HepG2 (cell line): ENCODE data around the gene ACSL3. TPM values are rescaled to one million over a fixed set of nuclear protein-coding genes. Genes with fewer than 3 reads are reported as not detected.

Experiments used
- AGO1 ChIP-seq: fragments of 200-400 bp; formaldehyde crosslinking; IDR thresholded peaks from 2 replicates; pipeline ENCODE4 v1.6.1; 2017; ENCODE audit warnings: mild to moderate bottlenecking, low read depth, low read length, moderate library complexity; ENCODE audit not compliant: poor library complexity, severe bottlenecking
- ARID2 ChIP-seq: sonication (generic); formaldehyde crosslinking; IDR thresholded peaks from 2 replicates; pipeline ENCODE4 v1.8.1; 2022; ENCODE audit warnings: mild to moderate bottlenecking, missing genetic modification reagents, borderline replicate concordance
- ATF1 ChIP-seq: IDR thresholded peaks from 2 replicates; pipeline ENCODE4 v1.6.1; 2016; ENCODE audit warnings: mild to moderate bottlenecking, control low read depth
- CEBPB ChIP-seq: IDR thresholded peaks from 2 replicates; pipeline ENCODE4 v1.6.1; 2011; ENCODE audit warnings: low read depth, low read length, improper control_type of control experiment, borderline replicate concordance
- ESRRA ChIP-seq: sonication (generic); formaldehyde crosslinking; IDR thresholded peaks from 2 replicates; pipeline ENCODE4 v1.5.1; 2020; ENCODE audit warnings: mild to moderate bottlenecking, low read depth, missing genetic modification reagents
- GATA4 ChIP-seq: sonication (generic); IDR thresholded peaks from 2 replicates; pipeline ENCODE4 v1.6.1; 2016; ENCODE audit warnings: antibody characterized with exemption, low read depth, borderline replicate concordance
- GTF2F1 ChIP-seq: fragments of 150-350 bp; IDR thresholded peaks from 2 replicates; pipeline ENCODE4 v1.6.1; 2014; ENCODE audit warnings: low read length
- HOXA7 ChIP-seq: sonication (generic); formaldehyde crosslinking; IDR thresholded peaks from 2 replicates; pipeline ENCODE4 v1.8.1; 2022; ENCODE audit warnings: mild to moderate bottlenecking, missing genetic modification reagents, moderate library complexity
- MEF2D ChIP-seq: sonication (generic); formaldehyde crosslinking; IDR thresholded peaks from 2 replicates; pipeline ENCODE4 v1.5.1; 2020; ENCODE audit warnings: mild to moderate bottlenecking, missing genetic modification reagents
- NCOA2 ChIP-seq: sonication (generic); formaldehyde crosslinking; IDR thresholded peaks from 2 replicates; pipeline ENCODE4 v1.8.0; 2022; ENCODE audit warnings: inconsistent platforms
- RCOR2 ChIP-seq: IDR thresholded peaks from 2 replicates; pipeline ENCODE4 v1.6.1; 2016; ENCODE audit warnings: missing biosample characterization, missing genetic modification reagents
- SRF ChIP-seq: IDR thresholded peaks from 2 replicates; pipeline ENCODE4 v1.6.1; 2011; ENCODE audit warnings: mild to moderate bottlenecking, low read depth, low read length, moderate library complexity
- ZFP90 ChIP-seq: sonication (generic); formaldehyde crosslinking; IDR thresholded peaks from 2 replicates; pipeline ENCODE4 v1.8.0; 2022; ENCODE audit warnings: missing genetic modification reagents, mild to moderate bottlenecking, inconsistent platforms, borderline replicate concordance
- ZNF205 ChIP-seq: IDR thresholded peaks from 2 replicates; pipeline ENCODE4 v1.6.1; 2018; ENCODE audit warnings: missing biosample characterization, missing genetic modification reagents
- ZNF781 ChIP-seq: sonication (generic); formaldehyde crosslinking; IDR thresholded peaks from 2 replicates; pipeline ENCODE4 v1.5.1; 2020; ENCODE audit warnings: borderline replicate concordance, mild to moderate bottlenecking, missing genetic modification reagents; ENCODE audit errors: not compliant biosample characterization
- polyA plus RNA-seq, 8 experiments: library from polyadenylated mRNA; depleted of rRNA in 3 of 8; stranded (reverse) in 7 of 8; unstranded in 1 of 8; fragments of >200 nt; fragmentation: Illumina TruSeq in 4 of 8; extraction: Trizol in 4 of 8; gene quantifications; 2 replicates each; pipeline versions ENCODE4 v1.2.1 to v1.2.3, GENCODE V29; 2011 to 2016; ENCODE audit warnings: low read depth in 4 of 8, missing spikeins in 1 of 8, mixed read lengths in 1 of 8; ENCODE audit not compliant: insufficient read depth in 1 of 8
- total RNA-seq, 5 experiments: library from RNA; depleted of rRNA; stranded (reverse); fragments of >200 nt; fragmentation: Illumina TruSeq; extraction: Trizol; gene quantifications; 2 replicates each; pipeline ENCODE4 v1.2.3, GENCODE V29; 2016; ENCODE audit warnings: low read depth in 1 of 5
- TF ChIP-seq, protein P1 (sequence below): sonication (generic); formaldehyde crosslinking; IDR thresholded peaks from 2 replicates; pipeline ENCODE4 v1.4.0; 2020; ENCODE audit warnings: missing genetic modification reagents
- TF ChIP-seq, protein P2 (sequence below): sonication (generic); formaldehyde crosslinking; IDR thresholded peaks from 2 replicates; pipeline ENCODE4 v1.8.0; 2022; ENCODE audit warnings: mild to moderate bottlenecking, missing genetic modification reagents; ENCODE audit not compliant: insufficient replicate concordance
- TF ChIP-seq, protein P3 (sequence below): sonication (generic); formaldehyde crosslinking; IDR thresholded peaks from 2 replicates; pipeline ENCODE4 v1.5.1; 2020; ENCODE audit warnings: missing genetic modification reagents, mild to moderate bottlenecking, borderline replicate concordance
- TF ChIP-seq, protein P4 (sequence below): sonication (generic); formaldehyde crosslinking; IDR thresholded peaks from 2 replicates; pipeline ENCODE4 v1.5.0; 2020; ENCODE audit warnings: mild to moderate bottlenecking, low read depth, missing genetic modification reagents, borderline replicate concordance
- TF ChIP-seq, protein P5 (sequence below): sonication (generic); formaldehyde crosslinking; IDR thresholded peaks from 2 replicates; pipeline ENCODE4 v1.8.0; 2022; ENCODE audit warnings: mild to moderate bottlenecking, missing genetic modification reagents, borderline replicate concordance
- TF ChIP-seq, protein P6 (sequence below): sonication (generic); formaldehyde crosslinking; IDR thresholded peaks from 2 replicates; pipeline ENCODE4 v1.5.0; 2020; ENCODE audit warnings: missing genetic modification reagents

The ACSL3 gene
- total and polyA plus RNA-seq, 2 of the 13 experiments (the other 11 are each of a cell fraction or from before 2014, with no cell fraction given), result 305 to 365 TPM

DNA sequence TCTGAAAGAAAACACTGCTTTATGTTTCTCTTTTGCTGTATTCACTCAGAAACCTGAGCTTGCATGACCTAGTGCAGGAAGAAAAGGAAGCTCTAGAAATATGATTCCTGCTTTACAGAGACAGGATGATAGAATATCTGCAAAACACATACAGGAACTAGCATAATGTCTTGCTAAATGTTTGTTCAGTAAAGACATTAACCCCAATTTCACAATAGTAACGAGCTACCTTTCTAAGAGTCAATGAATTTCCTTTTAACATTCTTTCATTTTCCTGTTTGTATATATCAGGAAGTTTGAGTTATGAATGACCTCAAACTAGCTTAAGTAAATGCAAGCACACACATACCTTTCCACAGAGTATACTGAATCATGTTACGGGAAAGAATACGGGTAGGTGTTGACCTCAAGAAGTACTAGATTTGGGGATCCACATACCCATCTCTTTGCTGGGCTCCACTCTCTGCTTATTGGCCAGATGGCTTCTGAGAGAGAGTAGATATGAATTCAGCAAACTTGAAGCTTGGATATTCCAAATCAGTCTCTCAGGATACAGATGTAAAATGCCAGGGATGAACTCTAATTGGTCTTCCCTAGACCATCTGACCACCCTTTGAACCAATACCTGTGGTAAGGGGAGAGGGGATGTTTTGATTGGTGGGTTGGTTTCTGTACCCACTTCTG is 18.2 kb upstream of the ACSL3 start (continued):
- TF ChIP-seq, protein P1, sequence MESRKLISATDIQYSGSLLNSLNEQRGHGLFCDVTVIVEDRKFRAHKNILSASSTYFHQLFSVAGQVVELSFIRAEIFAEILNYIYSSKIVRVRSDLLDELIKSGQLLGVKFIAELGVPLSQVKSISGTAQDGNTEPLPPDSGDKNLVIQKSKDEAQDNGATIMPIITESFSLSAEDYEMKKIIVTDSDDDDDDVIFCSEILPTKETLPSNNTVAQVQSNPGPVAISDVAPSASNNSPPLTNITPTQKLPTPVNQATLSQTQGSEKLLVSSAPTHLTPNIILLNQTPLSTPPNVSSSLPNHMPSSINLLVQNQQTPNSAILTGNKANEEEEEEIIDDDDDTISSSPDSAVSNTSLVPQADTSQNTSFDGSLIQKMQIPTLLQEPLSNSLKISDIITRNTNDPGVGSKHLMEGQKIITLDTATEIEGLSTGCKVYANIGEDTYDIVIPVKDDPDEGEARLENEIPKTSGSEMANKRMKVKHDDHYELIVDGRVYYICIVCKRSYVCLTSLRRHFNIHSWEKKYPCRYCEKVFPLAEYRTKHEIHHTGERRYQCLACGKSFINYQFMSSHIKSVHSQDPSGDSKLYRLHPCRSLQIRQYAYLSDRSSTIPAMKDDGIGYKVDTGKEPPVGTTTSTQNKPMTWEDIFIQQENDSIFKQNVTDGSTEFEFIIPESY (CRISPR knock-in tag), result no peak
- TF ChIP-seq GATA4 (peak; percentile 85), NCOA2 (CRISPR knock-in tag) (peak; percentile 97), MEF2D (CRISPR knock-in tag) (peak; percentile 38; the same call in 1 of the 2 replicates), RCOR2 (CRISPR knock-in tag) (peak; percentile 85), ATF1 (CRISPR knock-in tag) (peak; percentile 82), ARID2 (CRISPR knock-in tag) (peak; percentile 87; the same call in 1 of the 2 replicates), CEBPB (peak; percentile 92), HOXA7 (CRISPR knock-in tag) (no peak), ESRRA (CRISPR knock-in tag) (no peak), ZNF205 (CRISPR knock-in tag) (peak; percentile 68; the same call in 1 of the 2 replicates), AGO1 (no peak), ZNF781 (CRISPR knock-in tag) (no peak), GTF2F1 (no peak), ZFP90 (CRISPR knock-in tag) (peak; percentile 80; the same call in 1 of the 2 replicates), SRF (no peak)
- TF ChIP-seq, protein P2, sequence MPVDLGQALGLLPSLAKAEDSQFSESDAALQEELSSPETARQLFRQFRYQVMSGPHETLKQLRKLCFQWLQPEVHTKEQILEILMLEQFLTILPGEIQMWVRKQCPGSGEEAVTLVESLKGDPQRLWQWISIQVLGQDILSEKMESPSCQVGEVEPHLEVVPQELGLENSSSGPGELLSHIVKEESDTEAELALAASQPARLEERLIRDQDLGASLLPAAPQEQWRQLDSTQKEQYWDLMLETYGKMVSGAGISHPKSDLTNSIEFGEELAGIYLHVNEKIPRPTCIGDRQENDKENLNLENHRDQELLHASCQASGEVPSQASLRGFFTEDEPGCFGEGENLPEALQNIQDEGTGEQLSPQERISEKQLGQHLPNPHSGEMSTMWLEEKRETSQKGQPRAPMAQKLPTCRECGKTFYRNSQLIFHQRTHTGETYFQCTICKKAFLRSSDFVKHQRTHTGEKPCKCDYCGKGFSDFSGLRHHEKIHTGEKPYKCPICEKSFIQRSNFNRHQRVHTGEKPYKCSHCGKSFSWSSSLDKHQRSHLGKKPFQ (CRISPR knock-in tag), result no peak
- TF ChIP-seq, protein P3, sequence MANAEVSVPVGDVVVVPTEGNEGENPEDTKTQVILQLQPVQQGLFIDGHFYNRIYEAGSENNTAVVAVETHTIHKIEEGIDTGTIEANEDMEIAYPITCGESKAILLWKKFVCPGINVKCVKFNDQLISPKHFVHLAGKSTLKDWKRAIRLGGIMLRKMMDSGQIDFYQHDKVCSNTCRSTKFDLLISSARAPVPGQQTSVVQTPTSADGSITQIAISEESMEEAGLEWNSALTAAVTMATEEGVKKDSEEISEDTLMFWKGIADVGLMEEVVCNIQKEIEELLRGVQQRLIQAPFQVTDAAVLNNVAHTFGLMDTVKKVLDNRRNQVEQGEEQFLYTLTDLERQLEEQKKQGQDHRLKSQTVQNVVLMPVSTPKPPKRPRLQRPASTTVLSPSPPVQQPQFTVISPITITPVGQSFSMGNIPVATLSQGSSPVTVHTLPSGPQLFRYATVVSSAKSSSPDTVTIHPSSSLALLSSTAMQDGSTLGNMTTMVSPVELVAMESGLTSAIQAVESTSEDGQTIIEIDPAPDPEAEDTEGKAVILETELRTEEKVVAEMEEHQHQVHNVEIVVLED (CRISPR knock-in tag), result no peak
- TF ChIP-seq, protein P4, sequence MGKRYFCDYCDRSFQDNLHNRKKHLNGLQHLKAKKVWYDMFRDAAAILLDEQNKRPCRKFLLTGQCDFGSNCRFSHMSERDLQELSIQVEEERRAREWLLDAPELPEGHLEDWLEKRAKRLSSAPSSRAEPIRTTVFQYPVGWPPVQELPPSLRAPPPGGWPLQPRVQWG (CRISPR knock-in tag), result no peak
- TF ChIP-seq, protein P5, sequence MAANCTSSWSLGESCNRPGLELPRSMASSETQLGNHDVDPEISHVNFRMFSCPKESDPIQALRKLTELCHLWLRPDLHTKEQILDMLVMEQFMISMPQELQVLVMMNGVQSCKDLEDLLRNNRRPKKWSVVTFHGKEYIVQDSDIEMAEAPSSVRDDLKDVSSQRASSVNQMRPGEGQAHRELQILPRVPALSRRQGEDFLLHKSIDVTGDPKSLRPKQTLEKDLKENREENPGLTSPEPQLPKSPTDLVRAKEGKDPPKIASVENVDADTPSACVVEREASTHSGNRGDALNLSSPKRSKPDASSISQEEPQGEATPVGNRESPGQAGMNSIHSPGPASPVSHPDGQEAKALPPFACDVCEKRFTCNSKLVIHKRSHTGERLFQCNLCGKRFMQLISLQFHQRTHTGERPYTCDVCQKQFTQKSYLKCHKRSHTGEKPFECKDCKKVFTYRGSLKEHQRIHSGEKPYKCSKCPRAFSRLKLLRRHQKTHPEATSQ (CRISPR knock-in tag), result peak; percentile 73; the same call in 1 of the 2 replicates
- TF ChIP-seq, protein P6, sequence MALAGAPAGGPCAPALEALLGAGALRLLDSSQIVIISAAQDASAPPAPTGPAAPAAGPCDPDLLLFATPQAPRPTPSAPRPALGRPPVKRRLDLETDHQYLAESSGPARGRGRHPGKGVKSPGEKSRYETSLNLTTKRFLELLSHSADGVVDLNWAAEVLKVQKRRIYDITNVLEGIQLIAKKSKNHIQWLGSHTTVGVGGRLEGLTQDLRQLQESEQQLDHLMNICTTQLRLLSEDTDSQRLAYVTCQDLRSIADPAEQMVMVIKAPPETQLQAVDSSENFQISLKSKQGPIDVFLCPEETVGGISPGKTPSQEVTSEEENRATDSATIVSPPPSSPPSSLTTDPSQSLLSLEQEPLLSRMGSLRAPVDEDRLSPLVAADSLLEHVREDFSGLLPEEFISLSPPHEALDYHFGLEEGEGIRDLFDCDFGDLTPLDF (CRISPR knock-in tag), result peak; percentile 51; the same call in 1 of the 2 replicates
